Measurements from ENCODE around the gene PIP5KL1.

The PIP5KL1 gene

DNA sequence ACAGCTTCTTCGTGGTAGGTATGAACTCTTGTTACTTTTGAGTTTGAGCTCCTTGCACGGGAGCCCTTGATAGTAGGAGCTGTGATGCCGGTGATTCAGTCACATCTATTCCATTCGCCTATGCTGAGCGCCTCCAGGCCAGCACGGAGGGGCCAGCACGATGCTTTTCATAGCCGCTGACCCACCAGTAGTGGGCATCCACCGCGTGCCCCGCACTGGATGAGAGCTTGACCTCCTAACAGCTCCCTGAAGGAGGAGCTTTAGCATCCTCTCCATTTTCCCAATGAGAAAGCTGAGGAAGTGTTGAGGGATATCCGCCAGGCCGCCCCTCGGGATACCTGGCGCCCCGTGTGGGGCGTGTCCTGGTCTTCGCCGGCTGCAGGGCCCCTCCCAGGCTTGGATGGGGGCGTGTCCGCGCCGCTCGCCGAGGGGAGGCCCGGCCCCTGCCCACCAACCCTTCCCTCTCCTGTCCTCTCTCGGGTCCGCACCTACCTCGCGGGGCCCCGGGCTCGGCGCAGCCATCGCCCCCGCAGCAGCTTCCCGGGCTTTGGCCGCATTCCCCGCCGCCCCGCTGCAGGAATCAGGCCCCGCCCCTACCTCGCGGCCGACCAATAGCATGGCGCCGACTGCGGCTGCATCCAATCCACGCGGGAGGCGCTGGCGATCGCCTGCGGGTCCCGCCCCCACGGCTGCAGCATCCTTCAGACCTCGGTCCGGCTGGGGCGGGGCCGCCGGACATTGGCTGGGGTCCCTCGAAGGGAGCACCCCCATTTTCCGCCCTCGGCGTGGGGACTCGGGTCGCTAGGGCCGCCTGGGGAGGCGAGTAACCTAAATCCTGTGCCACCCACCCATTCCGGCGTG is at the start of gene PIP5KL1:
Gene PIP5KL1, minus strand, starts transcription at position 547 of the 861 bp plus-strand sequence. Its CDS starts 25 bp downstream, at position 522.
- peak in 1 of 2 donors; percentile 60 for DNase-seq (ENCODE audit: low read depth in 2 of 2)

DNA sequence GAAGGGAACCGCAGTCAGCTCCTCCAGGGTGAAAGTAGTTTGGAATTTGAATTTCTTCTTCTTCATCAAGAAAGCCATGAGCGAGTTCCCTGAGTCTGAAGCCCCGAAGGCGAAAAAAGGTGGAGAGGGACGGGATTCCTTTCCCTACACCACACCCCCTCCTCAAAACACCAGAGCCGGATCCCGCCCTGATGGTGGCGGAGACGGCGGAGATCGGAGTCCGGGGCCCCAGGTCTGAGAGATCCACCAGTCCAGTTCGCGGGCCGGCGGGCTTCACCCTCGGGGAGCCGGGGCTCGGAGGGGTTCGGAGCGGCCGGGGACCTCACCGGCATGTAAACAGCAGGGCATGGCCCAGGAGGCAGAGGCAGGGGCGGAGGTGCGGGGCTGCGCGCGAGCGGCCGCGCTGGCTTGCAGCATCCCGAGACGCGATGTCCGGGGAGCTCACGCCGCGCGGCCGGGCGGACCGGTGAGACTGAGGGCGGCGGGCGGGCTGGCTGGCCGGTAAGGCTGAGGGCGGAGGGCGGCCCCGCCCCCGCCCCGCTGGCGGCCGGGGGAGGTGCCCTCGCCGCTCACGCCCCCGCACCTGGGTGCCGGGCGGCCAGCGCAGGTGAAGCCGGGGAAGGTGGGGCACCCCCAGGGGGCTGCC is 49.6 kb upstream of the PIP5KL1 start:
- no peak for DNase-seq (ENCODE audit: low read depth in 2 of 2)

- no peak for DNase-seq (ENCODE audit: low read depth in 2 of 2)
These were observed 48.9 kb upstream of the PIP5KL1 start for GRCh38 chr9:127979333-127980059.

DNA sequence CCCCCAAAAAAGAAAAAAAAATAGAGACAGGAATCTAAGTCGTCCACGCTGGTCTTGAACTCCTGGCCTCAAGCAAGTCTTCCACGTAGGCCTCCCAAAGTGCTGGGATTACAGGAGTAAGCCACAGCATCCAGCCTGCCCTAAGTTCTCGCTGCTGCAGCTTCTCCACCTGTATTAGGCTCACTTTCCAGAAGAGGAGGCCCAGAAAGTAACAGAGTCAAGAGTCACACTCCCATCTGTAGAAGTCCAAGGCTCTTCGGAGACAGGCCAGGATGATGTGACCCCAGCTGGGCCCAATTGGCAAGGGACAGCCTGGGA is 48.4 kb upstream of the PIP5KL1 start:
- DNase-seq (ENCODE audit: low read depth in 2 of 2), result no peak

GRCh38 chr9:127977884-127978647 is 47.5 kb upstream of the PIP5KL1 start:
- DNase-seq (ENCODE audit: low read depth in 2 of 2), result no peak

DNA sequence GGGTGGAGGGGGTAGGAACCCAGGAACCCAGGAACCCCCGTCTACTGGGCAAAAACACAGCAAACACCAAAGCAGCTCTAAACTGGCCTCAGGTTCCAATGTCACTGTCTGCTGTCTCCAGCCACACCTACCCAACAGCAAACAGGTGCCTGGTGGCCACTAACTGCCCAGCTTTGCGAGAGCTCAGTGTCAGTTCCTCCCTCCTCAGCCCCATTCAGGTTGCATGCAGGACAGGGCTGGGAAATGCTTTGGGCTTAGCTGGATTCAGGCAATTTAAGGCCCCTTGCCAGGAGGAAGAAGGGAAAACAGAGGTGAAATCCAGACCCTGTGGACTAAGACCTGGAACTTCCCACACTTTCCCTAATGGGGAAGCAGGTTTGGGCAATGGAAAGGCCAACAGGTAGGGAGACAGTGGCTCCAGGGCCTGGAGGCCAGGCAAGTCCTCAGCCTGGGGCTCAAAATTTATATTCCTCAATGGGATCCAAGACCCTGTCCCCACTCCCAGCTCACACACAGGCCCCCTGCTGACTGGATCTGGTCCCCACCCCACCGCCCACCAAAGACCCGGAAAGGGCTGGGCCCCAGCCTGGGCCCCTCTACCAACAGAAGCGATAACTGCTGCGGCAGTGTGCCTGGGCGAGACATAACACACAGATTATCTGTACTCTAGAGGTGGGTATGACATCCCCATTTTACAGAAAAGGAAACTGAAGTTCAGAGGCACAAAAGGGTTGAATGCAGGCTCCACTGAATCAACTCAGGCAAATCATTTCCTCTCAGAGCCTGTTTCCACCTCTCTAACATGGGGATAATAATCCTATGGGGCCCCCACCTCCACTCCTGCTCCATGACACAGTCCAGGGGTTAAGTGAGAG is 46.7 kb upstream of the PIP5KL1 start:
- no peak for DNase-seq (ENCODE audit: low read depth in 2 of 2)

DNA sequence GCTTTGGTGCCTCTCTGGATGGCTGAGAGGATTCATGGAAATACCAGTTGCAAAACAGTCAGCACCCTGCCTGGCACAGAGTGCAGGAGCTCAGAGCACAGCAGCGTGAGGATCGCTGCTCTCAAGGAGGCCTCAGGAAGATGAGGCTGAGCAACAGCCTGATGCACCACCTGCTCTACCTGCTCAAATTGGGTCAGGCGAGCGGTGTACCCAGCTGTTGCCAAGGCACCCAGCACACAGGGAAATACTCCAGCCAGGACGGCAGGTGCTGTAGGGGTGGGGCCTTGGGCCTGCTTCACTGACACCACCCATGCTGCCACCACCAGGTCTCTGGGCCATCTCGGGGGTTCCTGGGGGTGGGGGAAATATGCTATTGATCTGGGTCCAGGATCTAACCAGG is 45.9 kb upstream of the PIP5KL1 start:
- no peak for DNase-seq (ENCODE audit: low read depth in 2 of 2)

- DNase-seq (ENCODE audit: low read depth in 2 of 2), result no peak
These were observed 45.1 kb upstream of the PIP5KL1 start for GRCh38 chr9:127975376-127976315.

DNA sequence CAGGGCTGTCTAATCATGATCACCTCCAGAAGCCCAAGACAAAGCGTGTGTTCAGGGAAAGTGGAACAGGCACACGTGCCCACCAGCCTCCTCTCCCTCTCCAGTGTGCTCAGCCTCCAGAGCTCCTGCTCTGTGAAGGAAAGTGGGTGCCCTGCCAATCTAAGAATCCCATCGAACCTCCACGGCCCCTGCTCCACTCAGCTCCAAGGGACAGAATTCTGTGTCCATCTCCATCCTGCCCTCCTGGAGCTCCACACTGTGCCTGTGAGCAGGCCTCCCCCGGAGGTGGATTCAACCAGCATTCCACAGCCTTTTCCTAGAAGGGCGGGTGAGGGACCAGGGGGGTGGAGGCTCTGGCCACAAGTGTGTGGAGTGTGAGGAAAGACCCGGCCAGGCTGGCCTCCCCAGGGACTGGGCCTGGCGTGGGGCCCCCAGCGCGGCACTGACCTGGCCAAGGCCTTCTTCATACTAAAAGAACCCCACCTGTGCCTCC is 44.2 kb upstream of the PIP5KL1 start:
- no peak for DNase-seq (ENCODE audit: low read depth in 2 of 2)

- DNase-seq (ENCODE audit: low read depth in 2 of 2), result no peak
These were observed 43.6 kb upstream of the PIP5KL1 start for GRCh38 chr9:127974001-127974768.

- no peak for DNase-seq (ENCODE audit: low read depth in 2 of 2)
These were observed 42.8 kb upstream of the PIP5KL1 start for GRCh38 chr9:127973169-127974000.

GRCh38 chr9:127972236-127972871 is 41.8 kb upstream of the PIP5KL1 start:
- DNase-seq (ENCODE audit: low read depth in 2 of 2), result no peak

DNA sequence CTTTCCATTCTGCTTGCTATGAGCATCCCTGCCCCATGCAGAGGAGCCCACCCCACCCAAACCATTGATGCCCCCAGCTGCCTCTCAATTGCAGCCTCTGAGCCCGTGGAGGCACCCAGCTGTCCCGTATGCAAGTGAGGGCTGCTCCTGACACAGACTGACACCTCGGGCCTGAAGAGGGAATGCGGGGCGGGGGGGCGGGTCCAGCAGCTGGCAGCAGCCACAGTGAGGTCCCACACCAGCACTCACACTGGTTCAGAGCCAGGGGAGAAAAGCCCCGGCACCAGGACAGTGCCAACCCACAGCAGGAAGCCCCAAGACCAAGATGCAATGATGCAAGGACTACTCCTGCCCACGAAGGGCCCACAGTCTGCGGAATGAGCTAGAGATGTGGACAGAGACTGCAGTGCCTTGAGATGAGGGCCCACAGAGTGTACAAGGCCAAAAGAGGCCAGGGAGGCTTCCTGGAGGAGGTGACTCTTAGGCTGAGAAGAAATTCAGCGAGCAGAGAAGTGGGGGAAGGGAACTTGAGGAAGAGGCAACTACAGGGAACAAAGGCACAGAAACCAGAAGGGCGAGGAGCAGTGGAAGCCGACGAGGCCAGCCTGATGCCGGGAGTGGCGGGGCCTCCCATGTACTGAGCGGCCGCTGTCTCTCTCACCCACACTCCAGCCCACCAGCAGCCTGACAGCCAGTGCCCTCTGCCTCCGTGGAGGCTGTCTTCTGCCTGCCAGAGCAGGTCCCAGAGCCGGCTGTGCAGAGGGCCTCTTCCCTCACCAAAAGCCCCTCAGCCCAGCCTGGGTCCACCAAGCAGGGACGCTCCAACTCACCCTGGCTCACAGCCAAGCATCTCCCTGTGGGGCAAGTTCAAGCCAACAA is 41.0 kb upstream of the PIP5KL1 start:
- DNase-seq (ENCODE audit: low read depth in 2 of 2), result no peak

DNA sequence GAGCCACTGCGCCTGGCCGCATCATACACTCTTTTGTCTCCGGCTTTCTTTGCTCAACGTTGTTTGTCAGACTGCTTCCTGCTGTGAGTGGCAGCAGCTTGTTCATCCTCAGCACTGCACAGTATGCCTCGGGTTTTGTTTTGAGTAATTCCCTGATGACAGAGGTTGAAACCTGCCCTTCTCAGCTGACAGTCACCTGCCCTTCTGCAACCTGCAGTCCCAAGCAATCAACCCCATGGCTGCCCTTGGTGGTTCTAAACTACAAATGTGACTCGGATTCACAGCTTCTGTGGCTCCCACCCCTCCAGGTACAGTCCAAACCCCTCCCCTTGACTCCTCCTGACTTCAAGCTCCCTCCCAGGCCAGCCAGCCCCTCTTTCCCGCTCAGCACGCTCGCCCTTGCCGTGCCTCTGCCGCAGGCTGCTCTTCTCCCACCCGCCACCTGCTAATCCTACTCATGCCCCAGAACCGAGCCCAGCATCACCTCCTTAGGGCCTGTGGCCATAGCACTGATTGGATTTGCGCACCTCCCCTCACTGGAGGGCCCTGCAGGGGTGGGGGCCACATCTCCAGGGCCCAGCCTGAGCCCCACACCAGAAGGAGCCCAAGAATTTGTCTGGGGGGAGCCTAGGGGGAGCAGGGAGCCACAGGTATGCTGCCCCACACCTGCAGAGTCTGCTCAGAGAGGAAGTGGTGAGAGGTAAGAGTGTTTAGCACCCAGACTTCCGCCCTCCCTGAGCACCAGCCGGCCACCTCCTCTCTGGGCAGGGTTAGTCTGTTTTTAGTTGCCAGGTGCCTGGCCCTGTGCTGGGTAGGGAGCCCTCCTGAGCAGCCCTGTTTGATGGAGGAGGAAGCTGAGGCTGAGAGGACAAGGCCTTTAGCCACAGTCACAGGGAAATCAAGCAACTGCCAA is 40.1 kb upstream of the PIP5KL1 start:
- DNase-seq (ENCODE audit: low read depth in 2 of 2), result peak; percentile 58 to 67

DNA sequence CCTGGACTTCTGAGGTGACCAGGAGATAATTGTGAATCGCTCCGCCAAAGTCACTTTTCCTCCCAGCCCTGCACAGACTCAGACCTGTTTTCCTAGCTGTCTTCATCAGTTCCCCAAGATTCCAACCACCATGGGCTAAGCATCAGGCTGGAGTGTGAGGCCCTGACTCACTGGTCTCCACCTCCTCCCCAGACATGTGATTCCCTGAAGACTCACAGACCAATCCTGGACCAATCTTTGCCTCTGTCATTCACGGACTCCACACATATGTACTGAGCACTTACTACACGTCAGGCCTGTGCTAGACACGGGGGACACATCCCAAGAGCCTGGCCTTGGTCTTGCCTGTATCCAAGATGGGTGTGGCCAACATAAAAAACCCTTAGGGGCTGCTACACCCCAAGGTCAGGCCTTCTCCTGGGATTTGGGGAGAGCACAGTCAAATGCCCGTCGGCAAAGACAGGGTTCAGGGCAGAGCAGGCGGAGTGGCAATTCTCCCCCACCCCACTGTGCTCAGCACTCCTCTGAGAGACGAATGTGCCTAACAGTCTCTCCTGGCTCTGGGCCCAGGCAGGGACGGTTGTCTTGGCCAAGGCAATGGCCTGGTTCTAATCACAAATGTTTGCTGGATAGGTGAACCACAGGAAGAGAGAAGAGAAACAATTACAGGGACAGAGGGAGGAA is 38.3 kb upstream of the PIP5KL1 start:
- DNase-seq (ENCODE audit: low read depth in 2 of 2), result no peak

All from stimulated activated CD8-positive, alpha-beta memory T cell treated with anti-CD3 and anti-CD28 coated beads, Interleukin-15, amount 100 ng/mL, for 48 hours (primary cell).